PFSK-1 (cell line): ENCODE data around the gene MMP23B.

Experiments
- FOXP2 ChIP-seq: optimal IDR thresholded peaks from 2 replicates; pipeline ENCODE3; 2011; ENCODE audit warnings: borderline replicate concordance, control low read depth, inconsistent platforms; ENCODE audit not compliant: insufficient read depth; ENCODE audit errors: extremely low read length, extremely low read depth
- POLR2AphosphoS5 ChIP-seq: IDR thresholded peaks from 2 replicates; pipeline ENCODE4 v1.6.1; 2012; ENCODE audit warnings: low read depth, mild to moderate bottlenecking, control low read depth, low read length, moderate library complexity
- SIN3A ChIP-seq: IDR thresholded peaks from 2 replicates; pipeline ENCODE4 v1.6.1; 2012; ENCODE audit warnings: mild to moderate bottlenecking, low read length, moderate library complexity, borderline replicate concordance; ENCODE audit not compliant: insufficient read depth
- TAF1 ChIP-seq: IDR thresholded peaks from 2 replicates; pipeline ENCODE4 v1.6.1; 2012; ENCODE audit warnings: low read length, control low read depth, borderline replicate concordance; ENCODE audit not compliant: insufficient read depth

GRCh38 chr1:1602968-1603506 is 28.9 kb upstream of the MMP23B start:
- TF ChIP-seq SIN3A (no peak), POLR2AphosphoS5 (no peak), FOXP2 (no peak), TAF1 (no peak)
